D721Med (cell line): ENCODE data around the gene FAM107B.

ENCODE experiments used
- DNase-seq: peaks from one replicate; pipeline ENCODE4 v3.0.0; 2011; ENCODE audit warnings: low spot score; ENCODE audit not compliant: insufficient read length
- FAIRE-seq: peaks from 2 replicates; lab custom pipeline; 2011; peaks lifted over from hg19 to GRCh38; lab: Jason Lieb, UNC
- CTCF ChIP-seq: IDR thresholded peaks from 2 replicates; pipeline ENCODE4 v1.5.1; 2012; ENCODE audit warnings: mild to moderate bottlenecking, control low read depth; ENCODE audit not compliant: insufficient read depth; ENCODE audit errors: missing control alignments

FAM107B gene

GRCh38 chr10:14581553-14582321 is 193.0 kb downstream of the FAM107B start:
- FAIRE-seq (no peak), DNase-seq (no peak)
- TF ChIP-seq CTCF, result no peak

- FAIRE-seq (no peak), DNase-seq (no peak)
- TF ChIP-seq CTCF, result no peak
Observed at GRCh38 chr10:14580671-14581332, 193.9 kb downstream of the FAM107B start.

GRCh38 chr10:14579405-14579804 is 195.3 kb downstream of the FAM107B start:
- FAIRE-seq (no peak), DNase-seq (no peak)
- TF ChIP-seq CTCF, result no peak

- TF ChIP-seq CTCF, result no peak
- FAIRE-seq (no peak), DNase-seq (no peak)
Observed at GRCh38 chr10:14578060-14578952, 196.4 kb downstream of the FAM107B start.

GRCh38 chr10:14574885-14575284 is 199.8 kb downstream of the FAM107B start:
- no peak for DNase-seq
- no peak for TF ChIP-seq CTCF
- no peak for FAIRE-seq

- DNase-seq, result no peak
- TF ChIP-seq CTCF, result no peak
- no peak for FAIRE-seq
Observed at GRCh38 chr10:14574291-14574690, 200.4 kb downstream of the FAM107B start.
